ENCODE results near the gene FGD4.
A peak's percentile ranks its signal among the peaks of the same experiment; 100 is the strongest.
"Not testable (repeated sequence)": the region's sequence is repeated elsewhere in the genome, so short reads cannot be mapped to it uniquely, and the experiment has no call there.

FGD4 gene

DNA sequence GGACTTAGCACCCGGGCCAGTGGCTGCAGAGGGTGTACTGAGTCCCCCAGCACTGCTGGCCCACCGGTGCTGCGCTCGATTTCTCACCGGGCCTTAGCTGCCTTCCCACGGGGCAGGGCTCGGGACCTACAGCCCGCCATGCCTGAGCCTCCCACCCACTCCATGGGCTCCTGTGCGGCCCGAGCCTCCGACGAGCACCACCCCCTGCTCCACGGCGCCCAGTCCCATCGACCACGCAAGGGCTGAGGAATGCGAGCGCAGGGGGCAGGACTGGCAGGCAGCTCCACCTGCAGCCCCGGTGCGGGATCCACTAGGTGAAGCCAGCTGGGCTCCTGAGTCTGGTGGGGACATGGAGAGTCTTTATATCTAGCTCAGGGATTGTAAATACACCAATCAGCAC lies 126.4 kb downstream of the FGD4 start:
- DNase-seq, result not testable (repeated sequence)

DNA sequence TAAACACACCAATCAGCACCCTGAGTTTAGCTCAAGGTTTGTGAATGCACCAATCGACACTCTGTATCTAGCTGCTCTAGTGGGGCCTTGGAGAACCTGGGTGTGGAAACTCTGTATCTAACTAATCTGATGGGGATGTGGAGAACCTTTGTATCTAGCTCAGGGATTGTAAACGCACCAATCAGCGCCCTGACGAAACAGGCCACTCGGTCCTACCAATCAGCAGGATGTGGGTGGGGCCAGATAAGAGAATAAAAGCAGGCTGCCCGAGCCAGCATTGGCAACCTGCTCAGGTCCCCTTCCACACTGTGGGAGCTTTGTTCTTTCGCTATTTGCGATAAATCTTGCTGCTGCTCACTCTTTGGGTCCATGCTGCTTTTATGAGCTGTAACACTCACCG lies 127.0 kb downstream of the FGD4 start:
- not testable (repeated sequence) for DNase-seq

DNA sequence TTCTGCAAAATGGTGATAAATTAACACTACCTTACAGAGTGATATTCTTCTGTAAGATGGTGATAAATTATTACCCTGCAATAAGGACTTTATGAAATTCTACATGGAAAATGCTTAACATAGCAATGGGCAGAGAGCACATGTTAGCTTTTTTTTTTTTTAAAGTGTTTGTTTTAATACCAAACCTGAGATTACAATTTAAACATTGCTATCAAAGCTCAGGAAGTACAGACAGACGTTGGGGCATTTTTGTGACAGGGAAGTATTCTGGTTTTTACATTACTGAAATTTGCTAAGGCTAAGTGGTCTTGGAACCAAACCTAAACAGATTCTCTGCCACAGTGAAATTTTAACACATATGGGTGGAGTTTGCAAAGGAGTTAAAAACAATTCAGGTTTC lies 133.1 kb downstream of the FGD4 start:
- DNase-seq, result no peak

DNA sequence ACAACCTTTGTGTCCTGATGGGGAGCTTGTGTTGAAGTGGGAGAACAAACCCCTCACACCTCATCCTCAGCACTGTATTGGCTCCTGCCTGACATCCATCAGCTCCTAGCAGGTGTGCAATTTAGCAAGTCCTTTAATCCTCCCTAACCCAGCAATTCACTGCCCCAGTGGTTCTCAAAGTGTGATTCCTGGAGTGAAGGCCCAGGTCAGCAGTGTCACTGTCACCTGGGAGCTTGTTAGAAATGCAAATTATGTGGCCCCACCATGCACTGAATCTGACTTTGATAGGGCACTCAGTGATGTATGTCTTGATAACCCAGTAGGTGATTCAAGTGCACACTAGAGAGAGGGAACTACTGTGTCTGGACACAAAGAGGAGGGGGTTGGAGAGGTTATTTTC lies 133.6 kb downstream of the FGD4 start:
- DNase-seq, result peak in 1 of 2 experiments; percentile 6

DNA sequence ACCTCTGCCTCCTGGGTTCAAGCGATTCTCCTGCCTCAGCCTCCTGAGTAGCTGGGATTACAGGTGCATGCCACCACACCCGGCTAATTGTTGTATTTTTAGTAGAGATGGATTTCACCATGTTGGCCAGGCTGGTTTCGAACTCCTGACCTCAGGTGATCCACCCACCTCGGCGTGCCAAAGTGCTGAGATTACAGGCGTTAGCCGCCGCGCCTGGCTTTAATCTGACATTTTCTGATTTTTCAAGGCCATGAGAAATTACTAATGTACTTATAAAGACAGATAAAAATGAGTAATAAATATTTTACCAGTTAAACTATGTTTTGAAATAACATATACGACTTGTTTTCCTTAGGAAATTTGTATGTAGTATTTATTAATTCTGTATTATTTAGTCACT lies 134.1 kb downstream of the FGD4 start:
- DNase-seq, result not testable (repeated sequence)

DNA sequence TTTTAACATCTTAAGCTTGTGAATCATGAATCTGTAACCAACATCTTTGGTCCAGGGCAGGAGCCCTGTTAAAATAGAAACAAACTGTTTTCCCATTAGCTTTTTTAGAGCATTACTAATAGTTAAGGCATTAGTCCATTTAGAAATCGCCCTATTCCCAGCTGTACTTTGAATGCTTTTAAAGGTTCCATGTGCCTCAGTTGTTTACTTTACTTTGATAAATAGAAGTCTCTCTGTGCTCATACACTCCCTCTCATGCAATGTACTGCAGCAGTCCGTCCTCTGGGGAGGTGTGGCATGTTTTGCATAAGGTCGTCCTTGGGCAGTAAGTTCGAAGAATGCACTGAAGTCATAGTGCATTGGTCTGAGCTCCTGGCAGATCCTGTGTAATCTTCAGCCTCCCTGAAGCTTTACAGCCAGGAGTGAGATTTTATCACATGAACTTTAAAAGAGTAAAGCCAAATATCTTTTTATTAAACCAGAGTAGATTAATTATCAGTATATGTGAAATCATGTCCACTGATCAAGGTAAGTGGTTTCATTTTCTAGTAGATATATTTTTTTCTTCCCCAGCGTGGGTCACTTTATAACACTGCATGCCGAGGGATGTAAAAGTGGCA lies 134.7 kb downstream of the FGD4 start:
- DNase-seq, result no peak

DNA sequence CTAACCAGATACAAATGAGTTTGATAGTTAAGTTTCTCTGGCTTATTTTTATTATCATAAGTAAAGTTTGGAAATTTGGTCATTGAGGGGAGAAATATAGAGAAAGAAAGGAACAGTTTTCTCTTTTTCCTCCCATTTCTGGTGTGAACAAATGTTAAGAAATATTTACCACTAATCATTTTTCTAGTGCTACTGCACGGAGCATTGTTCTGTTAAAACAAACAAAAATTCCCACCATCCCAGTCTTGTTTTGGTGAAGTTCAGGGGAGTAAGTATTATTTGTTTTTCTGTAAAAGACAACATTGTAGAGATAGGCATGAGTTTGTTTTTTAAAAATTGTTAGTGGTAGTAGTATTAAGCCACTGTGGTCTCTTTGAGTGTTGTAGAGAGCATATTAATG lies 135.3 kb downstream of the FGD4 start:
- DNase-seq, result no peak

DNA sequence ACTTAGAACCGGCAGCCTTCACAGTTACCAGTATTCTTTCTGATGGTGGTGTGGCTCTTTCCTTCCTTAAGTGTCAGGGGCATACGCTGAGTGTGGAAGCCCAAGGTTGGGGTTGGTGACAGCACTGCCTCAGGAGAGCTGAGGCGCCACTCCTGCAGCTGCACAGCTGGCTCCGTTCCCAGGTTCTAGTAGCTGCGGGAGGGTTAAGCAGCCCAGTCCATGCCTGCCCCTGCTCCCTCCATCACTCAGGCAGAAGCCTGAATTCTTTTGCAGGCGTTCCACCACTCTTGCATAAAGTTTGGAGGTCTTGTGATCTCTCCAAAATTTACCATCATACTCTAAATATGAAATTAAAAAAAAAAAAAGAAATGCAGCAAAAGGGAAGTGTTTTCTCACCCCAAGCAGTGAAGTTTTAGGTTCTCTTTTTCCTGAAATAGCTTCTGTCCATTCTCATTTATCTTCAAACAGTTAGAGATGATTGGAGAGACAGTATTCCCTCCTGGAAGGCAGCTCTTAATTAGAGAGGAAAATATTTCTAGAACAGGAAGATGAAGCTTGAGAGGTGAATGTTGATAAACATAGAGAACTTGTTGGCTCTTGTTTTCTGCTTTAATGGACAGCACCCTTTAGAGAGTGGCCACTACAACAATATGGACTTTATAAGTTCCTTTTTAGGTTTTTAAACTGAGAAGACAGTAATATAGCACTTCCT lies 136.1 kb downstream of the FGD4 start:
- DNase-seq, result peak; percentile 41 to 84

DNA sequence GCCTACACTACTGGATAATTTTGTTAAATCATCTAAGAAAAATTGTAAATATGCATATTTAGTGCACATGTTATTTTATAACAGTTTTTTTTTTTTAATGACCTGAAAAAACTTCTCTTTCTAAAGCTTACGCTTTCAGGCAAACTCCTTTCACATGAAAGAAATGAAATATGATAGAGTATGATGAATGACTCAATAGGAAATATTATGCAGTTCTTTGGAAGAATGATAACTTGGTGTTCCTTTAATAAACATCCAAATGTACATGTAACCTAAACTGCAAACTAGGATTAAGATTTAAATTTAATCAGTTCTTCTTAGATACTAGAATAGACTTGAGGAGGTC lies 136.6 kb downstream of the FGD4 start:
- no peak for DNase-seq

DNA sequence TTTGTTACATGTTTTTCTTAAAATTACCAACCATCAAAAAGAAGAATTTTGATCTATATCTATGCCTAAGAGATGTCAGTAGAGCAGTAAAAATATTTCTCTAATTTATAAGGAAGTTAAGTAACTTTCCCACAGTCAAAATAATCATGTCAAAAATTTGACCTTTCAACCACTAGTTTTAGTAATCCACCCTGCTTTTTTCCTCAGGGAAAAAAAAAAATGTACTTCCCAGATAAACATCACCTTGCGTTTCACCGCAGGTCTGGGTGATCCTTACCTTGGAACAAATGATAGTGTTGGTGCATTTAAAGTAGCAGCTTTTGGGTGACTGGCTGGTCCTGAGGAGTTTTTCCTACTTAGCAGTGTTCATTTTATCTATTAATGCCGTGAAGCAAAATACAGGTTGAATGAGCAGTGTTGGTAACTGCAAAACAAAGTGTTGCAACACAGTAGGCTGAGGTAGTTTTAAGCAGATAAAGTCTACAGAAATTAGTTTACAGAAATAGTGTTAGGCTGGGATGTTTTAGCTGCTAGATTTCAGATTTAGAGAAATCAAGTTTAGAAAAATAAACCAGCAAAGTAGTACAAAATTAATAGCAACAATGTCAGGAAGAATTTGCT lies 142.5 kb downstream of the FGD4 start:
- no peak for DNase-seq

DNA sequence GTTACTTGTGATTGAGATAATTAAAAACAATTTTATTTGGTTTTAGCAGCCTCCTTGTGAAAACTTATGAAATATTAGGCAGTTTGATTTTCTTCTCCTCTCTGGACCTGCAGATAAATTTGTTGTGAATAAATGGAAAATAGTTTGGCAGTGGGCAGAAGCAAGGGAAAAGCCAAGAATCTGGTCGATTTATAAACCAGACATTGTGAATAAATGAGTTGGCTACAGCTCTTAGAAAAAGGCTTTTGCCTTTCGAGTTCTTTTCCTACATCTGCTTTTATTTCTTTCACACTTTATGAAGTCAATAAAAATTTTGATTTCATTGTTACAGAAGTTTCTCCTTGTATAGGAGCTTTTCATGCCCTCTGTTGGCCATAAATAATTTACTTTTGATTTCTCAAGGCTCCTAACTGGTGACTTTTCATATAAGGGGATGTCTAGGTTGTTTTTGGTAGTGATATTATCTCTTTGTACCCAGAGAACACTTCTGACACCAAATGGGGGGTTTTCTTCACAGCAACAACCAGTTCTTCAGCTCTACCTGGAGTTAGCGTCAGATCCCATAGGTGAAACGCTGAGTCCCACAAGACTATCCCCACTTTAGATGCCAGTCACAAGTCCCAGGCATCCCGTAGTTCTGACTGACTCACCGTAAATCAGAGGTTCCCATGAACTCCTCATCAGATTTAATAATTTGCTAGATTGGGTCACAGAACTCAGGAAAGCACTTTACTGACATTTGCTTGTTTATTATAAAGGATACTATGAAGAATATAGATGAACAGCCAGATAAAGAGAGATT lies 143.3 kb downstream of the FGD4 start:
- no peak for DNase-seq

DNA sequence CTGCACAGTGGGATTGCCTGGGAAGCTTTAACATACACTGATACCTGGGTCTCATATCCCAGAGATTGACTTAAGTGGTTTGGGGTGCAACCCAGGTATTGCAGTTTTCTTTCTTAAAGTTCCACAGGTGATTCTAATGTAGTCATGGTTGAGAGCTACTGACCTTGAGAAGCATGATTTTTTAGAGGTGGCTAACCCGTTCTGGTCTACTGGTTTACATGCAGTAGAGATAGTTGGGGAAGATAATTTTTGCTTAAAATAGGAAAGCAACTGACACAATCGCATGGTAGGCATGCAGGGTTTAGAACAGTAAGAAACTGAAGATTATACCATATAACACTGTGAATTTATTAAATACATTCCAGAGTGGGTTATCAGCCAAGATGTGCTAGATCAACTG lies 145.5 kb downstream of the FGD4 start:
- no peak for DNase-seq

DNA sequence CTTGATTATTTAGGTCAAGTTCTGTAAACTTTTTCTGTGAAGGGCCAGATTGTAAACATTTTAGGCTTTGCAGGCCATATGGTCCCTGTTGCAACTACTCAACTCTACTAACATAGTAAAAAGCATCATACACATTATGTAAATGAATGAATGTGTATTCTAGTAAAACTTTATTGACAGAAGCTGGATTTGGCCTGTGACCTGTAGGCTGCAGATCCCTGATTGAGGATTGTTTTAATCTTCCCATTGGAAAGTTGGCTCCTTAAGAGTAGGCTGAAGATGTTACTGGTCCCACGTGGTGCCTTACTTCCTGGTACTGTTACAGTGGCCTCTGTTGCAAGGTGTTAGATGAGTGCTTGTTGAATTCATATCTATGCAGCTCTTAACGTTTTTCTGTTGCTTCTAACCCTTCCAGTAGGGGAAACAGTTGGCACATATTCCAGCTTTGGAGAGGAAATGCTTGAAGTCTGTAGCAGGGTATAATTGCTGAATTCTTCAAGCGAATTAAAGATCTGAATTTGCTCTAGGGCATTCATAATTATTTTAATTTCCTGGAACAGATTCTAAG lies 146.1 kb downstream of the FGD4 start:
- DNase-seq, result no peak

DNA sequence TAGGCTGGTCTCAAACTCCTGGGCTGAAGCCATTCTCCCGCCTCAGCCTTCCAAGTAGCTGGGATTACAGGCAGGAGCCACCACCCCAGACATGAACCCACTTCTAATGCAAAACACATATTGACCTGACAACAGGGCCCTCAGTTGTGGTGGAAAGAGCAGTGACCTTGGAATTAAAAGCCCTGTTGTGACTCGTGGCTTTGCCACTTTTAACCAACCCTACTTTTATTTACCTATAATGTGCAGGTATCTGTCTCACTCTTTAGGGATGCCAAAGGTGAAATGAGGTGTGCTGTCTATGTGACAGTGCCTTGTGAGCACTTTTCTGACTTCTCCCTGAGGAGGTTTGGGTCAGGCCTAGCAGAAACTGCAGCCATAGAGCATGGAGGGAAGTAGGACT lies 146.9 kb downstream of the FGD4 start:
- no peak for DNase-seq

DNA sequence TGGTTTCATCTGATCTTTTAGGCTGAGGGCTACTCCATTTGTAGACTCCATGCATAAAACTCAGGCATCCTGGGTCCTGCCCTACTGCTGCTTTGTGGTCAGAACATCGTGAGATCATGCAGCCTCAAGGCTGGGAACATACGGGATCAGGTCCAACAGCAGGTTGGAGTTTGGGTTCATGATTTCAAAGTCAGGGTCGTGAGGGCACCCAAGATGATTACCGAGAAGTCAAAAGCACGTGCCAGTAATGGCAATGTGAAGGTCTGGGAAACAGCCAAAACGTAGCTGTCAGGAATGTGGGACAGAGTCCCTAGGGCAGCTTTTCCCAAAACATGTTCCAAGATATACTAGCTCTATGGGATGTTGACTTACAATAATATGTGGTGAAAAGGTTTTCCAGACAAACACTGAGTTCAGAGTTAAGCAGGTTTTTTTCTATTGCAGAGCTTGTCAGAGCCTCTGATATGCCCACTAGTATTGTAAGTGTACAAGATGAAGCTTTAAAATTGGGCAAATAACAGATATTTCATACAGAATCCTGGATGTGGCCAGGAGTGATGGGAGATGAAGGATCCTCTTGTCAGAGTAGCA lies 149.4 kb downstream of the FGD4 start:
- DNase-seq, result no peak

DNA sequence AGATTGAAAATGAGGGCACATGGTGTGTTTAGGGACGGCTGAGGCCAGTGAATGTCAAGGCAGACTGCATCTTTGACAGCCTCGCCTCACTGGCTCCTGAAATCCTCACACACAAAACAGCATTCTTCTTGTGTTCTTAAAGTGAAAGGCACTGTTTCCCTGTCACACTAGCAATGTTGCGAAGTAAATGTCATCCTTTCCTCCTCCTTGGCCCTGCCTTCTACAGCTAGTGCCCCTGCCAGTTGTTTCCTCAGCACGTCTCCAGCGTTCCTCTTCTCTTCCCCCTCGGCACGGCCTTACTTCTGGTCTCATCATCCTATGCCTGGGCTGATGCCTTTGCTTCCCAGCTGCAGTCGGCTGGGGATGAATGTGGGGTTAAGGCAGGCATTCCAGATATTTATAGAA lies 150.3 kb downstream of the FGD4 start:
- DNase-seq, result no peak

DNA sequence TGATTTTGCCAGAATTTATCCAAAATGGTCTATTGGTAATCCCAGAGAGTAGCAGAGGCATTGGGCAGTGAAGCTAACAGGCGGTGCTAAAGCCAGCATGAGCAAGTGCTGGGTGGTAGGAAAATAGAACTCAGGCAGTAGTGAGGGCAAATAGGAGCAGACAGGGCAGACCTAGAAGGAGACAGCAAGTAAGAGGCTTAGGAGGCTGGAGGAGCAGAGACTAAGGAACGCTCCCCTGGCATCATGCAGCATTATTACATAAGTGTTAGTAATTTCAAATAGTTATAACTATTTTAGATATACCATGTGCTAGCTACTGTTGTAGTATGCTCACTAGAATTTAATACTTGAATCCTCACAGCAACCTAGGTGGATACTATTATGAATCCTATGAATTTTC lies 151.7 kb downstream of the FGD4 start:
- no peak for DNase-seq

DNA sequence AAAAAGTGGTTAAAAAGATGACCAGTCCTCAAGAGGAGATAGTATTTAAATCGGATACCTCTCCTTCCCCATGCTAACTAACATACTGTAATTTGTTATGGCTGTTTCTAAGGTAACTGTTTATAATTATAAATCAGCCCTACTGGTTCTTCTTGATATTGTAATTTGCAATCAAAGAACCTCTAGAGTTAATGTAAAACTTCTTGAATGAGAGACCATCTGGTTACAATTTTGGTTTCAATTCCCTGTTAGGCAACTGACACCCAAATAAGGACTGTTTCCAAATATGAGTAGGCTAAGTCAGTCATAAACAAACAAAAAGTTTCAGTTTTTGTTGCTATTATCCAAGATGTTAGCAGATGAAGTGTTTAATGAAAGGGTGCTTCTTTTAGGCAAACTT lies 159.5 kb downstream of the FGD4 start:
- peak in 1 of 2 experiments; percentile 10 for DNase-seq

DNA sequence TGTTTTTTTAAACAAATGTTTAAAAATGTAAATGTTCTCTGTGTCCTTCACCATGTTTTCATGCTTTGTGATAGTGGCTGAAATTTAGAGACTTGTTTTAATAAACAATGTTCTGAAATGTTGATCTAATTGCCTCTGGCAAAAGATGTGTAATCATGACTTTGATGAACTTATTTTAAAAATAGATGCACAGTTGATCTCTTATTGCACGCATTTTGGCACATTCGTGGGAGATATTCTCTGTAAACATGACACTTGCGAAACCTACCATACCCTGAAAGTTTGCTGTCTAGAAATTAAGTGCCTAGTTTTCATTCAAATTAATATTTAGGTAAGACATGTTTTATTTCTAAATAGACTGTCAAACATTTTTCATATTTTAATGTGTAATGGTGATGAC lies 160.1 kb downstream of the FGD4 start:
- no peak for DNase-seq

DNA sequence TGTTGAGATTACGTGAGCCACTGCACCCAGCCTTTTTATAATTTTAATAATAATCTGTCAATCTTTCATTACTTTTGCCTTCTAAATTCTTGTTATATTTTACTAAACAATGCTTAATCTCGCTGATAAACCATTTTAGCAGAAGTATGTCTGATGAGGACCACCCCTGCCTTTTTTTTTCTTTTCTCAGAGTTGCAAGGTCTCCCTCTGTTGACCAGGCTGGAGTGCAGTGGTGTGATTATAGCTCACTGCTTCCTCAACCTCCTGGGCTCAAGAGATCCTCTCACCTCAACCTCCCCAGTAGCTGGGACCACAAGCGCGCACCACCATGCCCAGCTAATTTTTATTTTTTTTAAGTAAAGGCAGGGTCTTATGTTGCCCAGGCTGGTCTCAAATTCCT lies 161.2 kb downstream of the FGD4 start:
- no peak for DNase-seq

DNA sequence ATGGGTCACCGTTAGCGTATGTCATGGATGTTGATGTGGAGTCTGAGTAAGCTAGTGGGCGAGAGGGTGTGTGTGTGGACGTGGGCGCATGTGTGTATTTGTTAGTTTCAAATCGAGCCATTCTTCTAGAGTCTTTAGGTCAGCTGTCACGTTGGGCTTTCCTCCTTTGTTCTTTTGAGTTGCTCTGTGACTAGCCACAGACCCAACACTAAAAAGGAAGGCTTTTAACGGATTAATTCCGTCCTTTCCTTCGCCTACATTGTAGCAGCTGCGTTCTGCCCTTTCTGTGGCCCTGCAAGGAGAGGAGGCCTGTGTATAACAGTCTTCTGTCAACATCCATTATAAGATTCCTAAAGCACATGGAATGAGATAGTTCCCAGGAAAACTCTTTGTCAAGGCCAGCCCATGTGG lies 162.6 kb downstream of the FGD4 start:
- no peak for DNase-seq

DNA sequence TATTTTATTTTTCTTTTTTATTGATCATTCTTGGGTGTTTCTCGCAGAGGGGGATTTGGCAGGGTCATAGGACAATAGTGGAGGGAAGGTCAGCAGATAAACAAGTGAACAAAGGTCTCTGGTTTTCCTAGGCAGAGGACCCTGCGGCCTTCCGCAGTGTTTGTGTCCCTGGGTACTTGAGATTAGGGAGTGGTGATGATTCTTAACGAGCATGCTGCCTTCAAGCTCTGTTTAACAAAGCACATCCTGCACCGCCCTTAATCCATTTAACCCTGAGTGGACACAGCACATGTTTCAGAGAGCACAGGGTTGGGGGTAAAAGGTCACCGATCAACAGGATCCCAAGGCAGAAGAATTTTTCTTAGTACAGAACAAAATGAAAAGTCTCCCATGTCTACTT lies 163.1 kb downstream of the FGD4 start:
- DNase-seq, result not testable (repeated sequence)
